ENCODE results near the gene SUB1.
"Not testable (repeated sequence)": the region's sequence is repeated elsewhere in the genome, so short reads cannot be mapped to it uniquely, and the experiment has no call there.

Gene SUB1

DNA sequence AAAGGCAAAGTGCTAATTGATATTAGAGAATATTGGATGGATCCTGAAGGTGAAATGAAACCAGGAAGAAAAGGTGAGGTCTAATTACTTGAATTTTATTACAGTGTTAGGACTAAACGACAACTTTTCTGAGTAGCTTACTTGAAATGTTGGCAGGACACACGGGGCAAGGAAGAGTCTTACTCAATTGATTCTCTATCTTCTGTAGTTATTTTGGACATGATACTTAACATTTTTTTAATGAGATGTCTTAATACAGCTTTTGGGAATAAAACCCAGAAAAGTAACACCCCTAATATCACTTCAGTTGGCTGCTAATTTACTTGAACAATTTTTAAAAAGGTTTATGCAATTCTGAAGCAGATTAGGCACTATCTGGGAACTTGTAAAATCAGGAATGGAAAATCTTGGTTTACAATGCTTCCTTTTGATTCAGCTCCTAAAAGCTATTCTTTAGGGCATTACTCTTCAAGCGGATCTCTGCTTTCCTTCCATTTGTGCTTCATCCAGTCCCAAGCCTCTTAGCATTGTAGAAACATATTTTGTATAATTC, 13.7 kb downstream of the SUB1 start:
- no peak for DNase-seq (ENCODE audit: low read depth in 2 of 2, low spot score in 1 of 2)

DNA sequence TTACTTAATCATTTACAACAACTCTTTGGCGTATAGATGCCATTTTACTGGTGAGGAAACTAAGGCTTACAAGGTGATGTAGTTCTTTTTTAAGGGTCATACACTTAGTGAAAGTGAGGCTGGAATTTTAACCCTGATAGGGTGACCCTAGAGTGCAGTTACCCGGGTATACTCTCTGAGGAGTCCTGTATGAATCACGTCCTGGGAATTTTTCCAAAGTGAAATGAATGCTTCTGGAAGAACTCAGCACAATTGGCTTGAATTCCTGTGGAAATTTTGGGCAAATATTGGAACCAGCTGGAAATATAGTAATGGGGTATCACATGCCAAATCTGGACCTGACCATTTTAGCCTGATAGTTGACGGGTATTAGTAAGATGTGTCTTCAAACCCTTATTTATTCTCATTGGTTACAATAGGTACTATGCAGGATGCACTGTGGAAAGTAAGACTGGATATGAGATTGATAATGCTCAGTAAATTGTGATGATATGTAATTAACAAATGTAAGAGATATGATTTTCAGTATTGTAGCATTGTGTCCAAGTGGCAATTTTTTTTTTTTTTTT, 14.8 kb downstream of the SUB1 start:
- no peak for DNase-seq (ENCODE audit: low read depth in 2 of 2, low spot score in 1 of 2)

DNA sequence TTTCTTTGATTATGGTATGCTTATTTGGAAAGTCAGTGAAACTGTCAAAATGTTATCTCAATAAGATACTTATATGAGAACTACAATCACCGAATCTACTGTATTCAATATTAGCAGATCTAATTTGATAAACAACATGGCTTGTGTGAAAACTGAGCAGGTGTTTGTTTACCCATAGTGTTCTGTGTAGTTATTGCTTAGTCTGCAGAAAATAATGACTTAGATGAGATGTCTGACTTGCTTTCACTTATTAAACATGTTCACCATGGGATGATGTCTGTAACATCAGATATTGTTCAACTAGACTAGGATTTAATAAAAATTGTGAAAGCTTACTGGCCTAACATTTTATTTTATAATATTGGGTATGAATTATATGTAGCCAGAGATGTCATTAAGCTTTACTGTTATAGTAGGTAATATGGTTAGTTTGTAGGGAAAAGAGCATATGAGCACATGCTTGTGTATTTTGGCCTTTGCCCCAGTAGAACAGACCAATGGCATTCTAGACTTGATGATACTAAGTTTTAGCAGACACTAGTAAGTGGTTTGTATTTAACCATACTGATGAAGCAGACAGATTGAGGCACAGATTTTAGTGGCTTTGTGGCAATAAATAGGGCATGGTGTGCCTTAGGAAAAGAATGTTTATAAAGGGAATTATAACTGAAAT, 16.4 kb downstream of the SUB1 start:
- DNase-seq (ENCODE audit: low read depth in 2 of 2, low spot score in 1 of 2) = no peak

DNA sequence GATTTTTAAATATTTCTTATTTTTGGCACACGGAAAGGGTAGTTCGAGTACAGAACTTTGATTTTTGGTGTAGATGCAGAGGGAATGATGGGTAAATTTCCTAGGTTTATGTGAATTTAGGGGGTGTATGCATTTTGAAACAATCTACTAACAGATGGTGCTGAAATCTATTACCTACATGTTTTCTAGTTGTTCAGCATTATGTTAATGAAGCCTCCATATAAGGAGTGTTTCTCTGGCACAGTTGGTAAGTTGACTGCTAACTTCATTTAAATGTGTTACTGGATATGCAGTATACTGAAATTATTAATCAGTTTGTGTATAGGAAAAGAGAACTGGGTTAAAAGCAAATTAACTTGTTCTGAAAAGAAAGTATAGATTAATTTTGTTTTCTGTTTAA, 17.5 kb downstream of the SUB1 start:
- no peak for DNase-seq (ENCODE audit: low read depth in 2 of 2, low spot score in 1 of 2)

DNA sequence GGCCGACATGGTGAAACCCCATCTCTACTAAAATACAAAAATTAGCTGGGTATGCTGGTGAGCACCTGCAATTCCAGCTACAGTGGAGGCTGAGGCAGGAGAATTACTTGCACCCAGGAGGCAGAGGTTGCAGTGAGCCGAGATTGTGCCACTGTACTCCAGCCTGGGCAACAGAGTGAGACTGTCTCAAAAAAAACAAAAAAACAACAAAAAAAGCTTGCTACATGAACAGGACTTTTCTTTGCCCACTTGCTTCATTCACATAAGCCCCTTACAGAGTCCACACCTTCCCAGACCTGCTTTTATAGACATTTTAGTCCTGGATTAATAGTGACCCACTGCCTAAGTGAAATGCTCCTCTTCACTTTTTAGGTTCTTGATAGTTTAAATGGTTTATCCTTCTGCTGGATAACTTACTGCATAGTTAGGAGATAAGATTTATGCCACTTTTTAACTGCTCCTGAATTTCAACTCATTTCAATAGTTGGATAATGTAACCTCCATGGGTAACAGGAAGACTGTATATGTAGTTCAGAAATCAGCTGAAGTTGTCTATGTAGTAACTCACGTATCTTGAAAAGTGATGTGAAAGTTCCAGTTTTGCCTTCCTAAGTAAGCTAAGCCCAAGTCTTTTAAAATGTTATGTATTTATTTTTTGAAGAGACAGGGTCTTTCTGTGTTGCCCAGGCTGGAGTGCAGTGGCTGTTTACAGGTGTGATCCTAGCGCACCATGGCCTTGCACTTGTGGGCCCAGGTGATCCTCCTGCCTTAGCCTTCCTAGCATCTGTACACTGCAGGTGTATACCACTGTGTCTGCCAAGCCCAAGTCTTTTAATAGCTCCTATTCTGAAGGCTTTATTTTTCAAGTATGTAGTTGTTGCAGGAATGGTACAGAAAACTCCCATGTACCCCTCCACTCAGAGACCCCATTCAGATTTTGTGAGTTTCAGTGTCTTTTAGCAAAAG, 19.7 kb downstream of the SUB1 start:
- DNase-seq (ENCODE audit: low read depth in 2 of 2, low spot score in 1 of 2) = no peak

DNA sequence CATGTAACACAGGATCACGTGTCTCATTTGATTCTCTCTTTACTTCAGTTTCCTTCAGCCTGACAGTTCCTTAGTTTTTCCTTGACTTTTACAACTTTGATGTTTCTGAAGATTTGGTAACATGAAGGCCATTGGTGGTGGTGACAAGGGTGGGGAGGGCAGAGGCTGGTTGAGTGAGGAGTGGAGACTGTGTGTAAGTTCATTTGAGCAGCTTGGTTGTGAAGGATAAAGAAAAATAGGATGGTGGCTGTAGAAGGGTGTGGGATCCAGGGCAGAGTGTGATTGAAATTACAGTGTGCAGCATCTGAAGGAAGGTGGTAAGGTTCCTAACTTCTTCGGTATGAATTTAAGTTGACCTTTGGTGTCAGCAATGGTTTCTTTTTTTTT, 20.4 kb downstream of the SUB1 start:
- no peak for DNase-seq (ENCODE audit: low read depth in 2 of 2, low spot score in 1 of 2)

DNA sequence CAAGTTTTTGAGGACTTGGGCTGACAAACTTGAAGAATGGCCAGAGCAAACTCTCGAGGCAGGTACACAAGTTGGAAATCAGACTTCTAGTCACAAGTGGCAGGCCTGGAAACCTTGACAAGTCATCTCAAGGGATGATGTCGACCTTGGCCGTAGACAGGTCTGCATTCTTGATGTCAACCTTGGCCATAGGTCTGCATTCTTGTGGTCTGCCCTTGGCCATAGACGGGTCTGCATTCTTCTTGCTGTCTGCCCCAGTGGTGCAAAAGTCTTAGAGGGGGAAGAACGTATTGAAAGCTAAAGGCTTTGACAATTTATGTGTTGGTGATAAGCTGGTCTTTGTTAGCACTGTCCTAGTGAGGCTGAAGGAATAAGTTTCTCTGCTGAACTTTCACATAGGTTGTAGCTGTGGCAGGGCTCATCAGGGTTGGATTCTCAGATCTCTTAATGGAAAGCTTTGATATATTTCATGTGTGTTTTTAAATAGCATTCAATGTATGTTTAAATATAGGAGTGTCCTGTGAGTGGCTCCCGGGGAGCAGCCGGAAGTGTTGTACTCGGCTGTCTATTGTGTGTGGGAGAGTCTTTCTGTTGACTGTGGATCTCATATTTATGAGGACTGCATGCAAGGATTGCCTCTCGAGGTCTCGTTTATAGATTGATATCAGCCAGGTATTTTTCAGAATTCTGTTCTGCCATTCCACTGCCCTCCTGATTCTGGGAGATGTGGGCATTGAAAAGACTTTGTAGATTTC, 27.0 kb downstream of the SUB1 start:
- no peak for DNase-seq (ENCODE audit: low read depth in 2 of 2, low spot score in 1 of 2)

DNA sequence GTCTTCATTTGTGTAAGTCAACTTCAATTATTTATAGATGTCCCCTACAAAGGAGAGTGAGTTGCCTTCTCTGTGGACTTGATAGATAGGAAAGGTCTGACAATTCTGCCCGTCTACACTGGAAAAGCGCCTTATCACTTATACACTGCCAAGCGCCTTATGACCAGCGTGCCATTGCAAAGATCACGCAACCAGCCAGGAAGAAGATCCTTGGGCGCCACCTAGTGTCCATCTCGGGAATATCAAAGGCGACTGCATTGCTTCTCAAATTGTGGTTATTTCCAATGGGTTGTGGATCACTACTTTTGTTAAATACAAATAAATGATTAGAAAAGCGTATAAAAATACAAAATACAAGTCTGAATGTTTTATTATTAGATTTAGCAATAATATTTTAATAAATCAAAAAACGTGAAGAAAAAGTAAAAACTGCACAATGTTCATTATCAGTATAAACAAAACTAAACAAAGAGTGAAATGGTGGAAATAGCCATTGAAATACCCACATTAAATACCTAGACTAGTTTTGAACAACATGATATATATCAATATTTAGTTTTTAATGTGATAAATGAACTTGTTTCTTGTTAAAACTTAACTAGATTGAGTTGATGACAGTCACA, 27.8 kb downstream of the SUB1 start:
- peak; percentile 69 to 71 for DNase-seq (ENCODE audit: low read depth in 2 of 2, low spot score in 1 of 2)

DNA sequence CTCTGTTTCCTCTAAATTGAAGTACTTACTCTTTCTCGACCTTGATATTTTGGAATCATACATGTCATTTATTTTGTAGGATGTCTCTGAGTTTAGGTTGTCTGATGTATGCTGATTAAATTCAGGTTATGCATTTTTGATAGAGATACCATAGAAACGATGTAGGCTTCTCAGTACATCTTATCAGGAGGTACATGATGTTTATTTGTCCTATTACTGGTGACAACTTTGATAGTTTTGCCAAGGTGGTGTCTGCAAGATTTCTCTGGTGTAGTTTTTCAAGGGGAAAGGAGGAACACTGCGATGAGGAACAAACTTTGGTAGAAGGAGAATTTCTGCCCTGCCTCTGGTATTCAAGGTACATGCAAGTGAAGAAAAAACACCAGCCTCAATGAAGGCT, 29.9 kb downstream of the SUB1 start:
- no peak for DNase-seq (ENCODE audit: low read depth in 2 of 2, low spot score in 1 of 2)

DNA sequence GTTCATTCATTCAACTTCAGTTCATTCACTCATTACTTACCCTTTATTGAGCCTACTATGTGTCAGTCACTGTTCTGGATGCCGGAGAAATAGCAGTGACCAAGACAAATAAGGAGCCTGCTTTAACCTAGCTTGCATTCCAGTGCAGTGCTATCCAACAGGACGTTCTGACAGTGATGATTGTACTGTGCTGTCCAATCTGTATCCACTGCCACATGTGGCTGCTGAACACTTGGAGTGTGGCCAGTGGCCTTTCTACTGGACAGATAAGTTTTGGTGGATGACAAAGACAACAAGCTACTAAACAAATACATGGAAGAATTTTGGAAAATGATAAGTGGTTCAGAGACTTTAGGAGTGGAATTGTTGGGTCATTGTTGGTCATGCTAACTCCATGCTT, 33.6 kb downstream of the SUB1 start:
- DNase-seq (ENCODE audit: low read depth in 2 of 2, low spot score in 1 of 2) = no peak

DNA sequence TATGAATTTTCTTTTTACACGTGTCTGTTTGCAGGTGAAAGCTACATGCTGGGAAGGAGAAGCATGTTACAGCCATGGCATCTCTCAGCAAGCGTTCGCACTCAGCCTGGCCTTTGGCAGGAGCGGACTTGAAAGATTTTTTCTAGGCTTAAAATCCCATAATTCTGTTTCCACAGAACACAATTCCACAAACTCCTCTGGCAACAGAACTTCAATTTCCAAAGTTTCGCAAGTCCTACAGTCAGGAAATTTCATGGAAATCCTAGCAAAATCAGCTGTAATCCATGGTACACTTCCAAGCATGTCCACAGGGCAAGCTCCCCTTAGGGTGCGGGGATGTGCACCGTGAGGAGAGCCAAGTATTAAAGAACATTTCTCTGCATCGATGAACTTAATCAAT, 35.9 kb downstream of the SUB1 start:
- no peak for DNase-seq (ENCODE audit: low read depth in 2 of 2, low spot score in 1 of 2)

DNA sequence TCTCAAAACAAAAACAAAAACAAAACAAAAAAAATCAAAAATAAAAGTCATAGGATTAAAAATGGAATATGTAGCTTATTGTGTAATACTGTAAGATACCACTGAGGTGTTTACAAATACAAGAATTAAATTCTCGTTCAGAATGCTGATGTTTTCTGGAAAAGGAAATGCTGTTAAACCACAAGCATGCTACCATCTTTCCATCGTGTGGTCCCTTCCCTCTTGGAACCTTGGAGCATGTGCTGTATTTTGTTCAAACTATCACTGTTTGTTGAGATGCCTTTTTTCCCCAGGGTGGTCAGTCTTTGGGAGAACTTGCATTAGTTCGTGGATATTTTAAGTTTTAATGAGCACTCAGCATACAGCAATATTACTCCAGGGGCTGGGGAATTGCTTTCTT, 39.7 kb downstream of the SUB1 start:
- DNase-seq (ENCODE audit: low read depth in 2 of 2, low spot score in 1 of 2) = no peak

DNA sequence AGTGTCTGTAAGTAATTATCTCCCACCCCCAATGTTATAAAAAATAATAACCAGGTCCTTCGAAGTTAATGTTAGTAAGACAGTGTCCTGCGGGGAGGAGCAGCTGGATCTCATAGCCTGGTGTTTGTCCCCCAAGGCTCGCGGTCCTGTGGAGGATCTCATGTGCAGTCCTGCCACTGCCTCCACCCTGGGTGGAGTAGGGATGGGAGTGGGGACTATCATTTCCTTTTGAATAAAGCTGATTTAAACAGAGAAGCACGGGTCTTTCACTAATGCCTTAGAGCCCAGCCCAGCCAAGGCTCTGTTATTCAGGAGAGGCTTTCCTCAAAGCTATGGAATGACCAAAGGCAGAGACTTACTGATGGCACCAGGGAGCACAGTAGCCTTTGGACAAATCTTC, 40.2 kb downstream of the SUB1 start:
- no peak for DNase-seq (ENCODE audit: low read depth in 2 of 2, low spot score in 1 of 2)

DNA sequence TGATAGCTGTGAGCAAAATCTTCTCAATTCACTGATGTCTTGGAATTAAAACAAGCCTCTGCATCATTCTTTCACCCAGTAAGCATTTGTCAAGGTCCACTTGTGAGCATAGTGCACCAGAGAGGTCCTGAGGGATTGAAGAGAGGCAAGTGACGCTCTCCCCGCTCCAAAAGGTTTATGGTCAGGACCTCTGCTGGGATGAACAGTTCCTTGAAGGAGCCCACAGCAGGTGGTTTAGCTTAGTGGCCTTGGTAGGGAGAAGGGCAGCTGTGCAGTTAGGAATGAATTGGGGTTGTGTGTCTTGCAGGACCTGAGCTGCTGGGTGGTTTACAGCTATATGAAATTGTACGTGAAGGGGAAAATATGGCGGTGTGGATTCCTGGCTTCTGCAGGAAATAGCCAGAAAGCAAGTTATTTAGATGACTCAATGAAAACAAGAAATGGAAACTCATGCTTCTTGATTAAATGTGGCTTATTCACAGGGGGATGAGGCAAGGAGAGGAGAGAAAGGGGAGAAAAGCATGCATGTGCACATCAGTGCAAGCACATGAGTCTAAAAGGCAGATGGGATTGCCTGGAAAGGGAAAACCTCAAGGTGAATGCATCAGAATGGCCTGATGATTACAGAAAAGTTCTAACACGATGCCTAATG, 42.0 kb downstream of the SUB1 start:
- no peak for DNase-seq (ENCODE audit: low read depth in 2 of 2, low spot score in 1 of 2)

DNA sequence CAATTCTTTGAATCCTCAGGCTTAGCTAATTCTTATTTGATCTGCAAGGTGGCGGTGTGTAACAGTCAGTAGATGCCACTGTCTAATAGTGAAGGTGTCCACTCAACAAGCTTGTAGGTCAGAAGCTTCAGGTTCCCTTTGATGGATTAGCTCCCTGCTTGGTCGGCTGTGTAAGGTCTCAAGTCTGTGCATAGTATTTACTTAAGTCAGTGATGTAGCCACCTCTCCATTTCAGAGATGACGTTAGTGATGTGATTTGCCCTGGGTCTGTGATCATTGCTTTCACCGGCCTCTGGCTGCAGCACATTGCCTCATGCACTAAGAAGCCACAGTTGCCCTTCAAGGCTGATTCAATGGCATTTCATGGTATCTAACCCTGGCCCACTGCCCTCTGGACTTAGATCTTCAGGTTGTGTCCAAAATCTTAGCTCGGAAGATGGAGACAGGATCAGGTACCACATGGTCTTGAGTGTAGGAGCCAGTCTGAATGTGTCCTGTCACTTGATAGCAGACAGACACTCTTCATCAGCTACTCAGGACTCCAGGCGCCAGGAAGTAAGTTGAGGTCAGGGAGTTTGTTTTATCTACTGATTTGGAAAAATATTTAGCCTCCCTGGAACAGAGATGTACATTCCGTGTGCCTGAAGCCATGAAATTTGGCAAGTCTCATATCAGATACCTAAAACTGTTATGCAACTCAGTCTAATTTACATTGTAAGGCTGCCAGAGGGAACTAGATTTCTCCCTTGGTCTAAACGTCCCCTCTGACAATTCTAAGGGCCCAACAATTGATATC, 42.9 kb downstream of the SUB1 start:
- DNase-seq (ENCODE audit: low read depth in 2 of 2, low spot score in 1 of 2) = no peak

DNA sequence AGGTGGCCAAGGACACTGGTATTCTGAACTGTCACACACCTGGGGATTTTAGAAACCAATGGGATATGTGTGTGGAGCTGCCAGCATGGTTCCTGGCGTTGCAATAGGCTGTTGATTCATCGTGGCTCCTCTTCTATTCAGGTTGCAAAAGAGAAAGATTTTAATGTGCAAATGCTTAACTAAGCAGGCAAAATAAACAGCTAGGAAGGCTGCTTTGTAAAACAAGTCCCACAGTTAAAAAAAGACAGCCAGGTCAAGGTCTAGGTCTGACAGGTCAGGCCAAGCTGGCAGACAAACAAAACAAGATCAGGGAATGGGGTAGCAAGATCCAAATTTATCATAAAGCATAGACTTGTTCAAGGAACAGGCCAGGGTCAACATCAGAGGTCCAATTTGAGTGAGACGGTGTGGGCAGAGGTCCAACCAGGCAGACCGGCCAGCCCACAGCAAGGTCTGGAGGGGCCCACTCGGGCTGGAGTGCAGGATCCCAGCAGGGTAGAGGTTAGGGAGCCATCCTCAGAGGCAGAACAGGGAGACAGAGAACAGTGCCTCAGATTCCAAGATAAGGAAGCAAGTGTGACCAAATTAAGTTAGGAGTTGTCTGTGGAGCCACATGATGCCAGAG, 45.6 kb downstream of the SUB1 start:
- DNase-seq (ENCODE audit: low read depth in 2 of 2, low spot score in 1 of 2) = no peak

DNA sequence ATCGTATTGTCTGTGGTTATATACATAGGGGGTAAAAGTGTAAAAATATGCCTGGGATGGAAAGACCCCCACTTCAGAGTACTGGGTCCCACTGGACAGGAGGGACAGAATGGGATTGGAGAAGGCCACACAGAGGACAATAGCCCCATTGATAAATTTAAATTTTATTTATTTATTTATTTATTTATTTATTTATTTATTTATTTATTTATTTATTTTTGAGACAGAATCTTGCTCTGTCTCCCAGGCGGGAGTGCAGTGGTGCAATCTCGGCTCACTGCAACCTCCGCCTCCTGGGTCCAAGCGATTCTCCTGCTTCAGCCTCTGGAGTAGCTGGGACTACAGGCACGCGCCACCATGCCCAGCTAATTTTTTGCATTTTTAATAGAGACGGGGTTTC, 47.7 kb downstream of the SUB1 start:
- DNase-seq (ENCODE audit: low read depth in 2 of 2, low spot score in 1 of 2) = not testable (repeated sequence)

DNA sequence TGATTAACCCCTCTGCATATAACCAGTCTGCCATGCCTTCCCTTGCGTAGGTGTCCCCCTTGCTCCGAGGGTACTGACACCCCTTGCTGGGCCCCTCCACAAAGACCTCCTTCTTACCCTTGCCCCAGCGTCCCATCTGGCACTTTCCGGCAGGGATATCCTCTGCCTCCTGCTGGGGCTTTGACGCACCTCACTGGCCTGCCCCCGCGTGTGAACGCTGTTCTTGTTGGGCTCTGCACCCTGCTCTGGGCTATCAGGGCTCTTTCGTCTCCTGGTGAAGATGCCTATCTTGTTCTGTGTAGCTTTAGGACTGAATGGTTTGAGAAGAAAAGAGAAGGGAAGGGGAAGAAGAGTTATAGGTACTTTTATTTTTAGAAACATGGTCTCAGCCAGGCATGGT, 53.0 kb downstream of the SUB1 start:
- no peak for DNase-seq (ENCODE audit: low read depth in 2 of 2, low spot score in 1 of 2)

DNA sequence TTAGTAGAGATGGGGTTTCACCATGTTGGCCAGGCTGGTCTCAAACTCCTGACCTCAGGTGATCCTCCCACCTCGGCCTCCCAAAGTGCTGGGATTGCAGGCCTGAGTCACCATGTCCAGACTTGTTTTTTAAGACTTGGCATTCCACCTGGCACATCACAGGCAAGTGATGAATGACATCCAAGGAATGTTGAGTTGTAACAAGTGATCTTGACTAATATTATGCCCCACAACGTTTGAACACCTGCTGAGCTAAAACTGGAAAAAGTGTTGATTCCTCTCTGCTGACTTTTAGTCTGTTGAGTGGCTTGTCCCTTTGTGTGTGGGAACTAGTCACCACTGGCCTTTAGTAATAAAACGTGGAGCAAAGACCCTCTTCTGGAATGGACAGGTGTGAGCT, 54.6 kb downstream of the SUB1 start:
- no peak for DNase-seq (ENCODE audit: low read depth in 2 of 2, low spot score in 1 of 2)

Data from stimulated activated CD8-positive, alpha-beta memory T cell treated with anti-CD3 and anti-CD28 coated beads, Interleukin-4, amount 100 ng/mL, for 1 hour (primary cell).